B cell (primary cell): Measurements from ENCODE around the gene HIBCH. TPM values are rescaled to one million over a fixed set of nuclear protein-coding genes. Genes with fewer than 3 reads are reported as not detected.
A peak's percentile ranks its signal among the peaks of the same experiment; 100 is the strongest.

Experiments used
- ATAC-seq: fragments of 200-7000 bp; cut with Tn5 transposase; one replicate; pipeline ENCODE4 v1.10.0; 2021; ENCODE audit warnings: low read depth, mild to moderate bottlenecking, moderate number of reproducible peaks, moderate library complexity
- CTCF ChIA-PET: fragments of 350-600 bp; sonication (Branson Sonifier 250); formaldehyde crosslinking; loops from one replicate; lab custom pipeline; 2021; ENCODE audit warnings: antibody characterized with exemption, inconsistent platforms; lab: Charles Lee
- POLR2A ChIA-PET: fragments of 350-600 bp; sonication (Branson Sonifier 250); formaldehyde crosslinking; loops from one replicate; lab custom pipeline; 2021; ENCODE audit warnings: antibody characterized with exemption; lab: Charles Lee
- DNase-seq: peaks from one replicate; pipeline ENCODE4 v3.0.0; 2013
- H2AFZ ChIP-seq: 2 replicates; pipeline ENCODE4 v1.6.1; 2012; ENCODE audit warnings: mild to moderate bottlenecking, low read depth, low read length; ENCODE audit not compliant: insufficient read depth, poor library complexity, severe bottlenecking
- H3K27ac ChIP-seq, 2 donors: 1 replicate in 1 of 2; 2 replicates in 1 of 2; pipeline ENCODE4 v1.5.1; 2012 to 2013; ENCODE audit warnings: low read length in 2 of 2, mild to moderate bottlenecking in 2 of 2, moderate library complexity in 1 of 2
- H3K27me3 ChIP-seq, 4 experiments: fragments of 200-600 bp in 1 of 4; sonication (generic) in 1 of 4; replicated peaks in 1 of 4; 1 replicate in 2 of 4; 2 replicates in 2 of 4; pipeline versions ENCODE4 v1.6.1 to v1.7.0; 2013 to 2016; ENCODE audit warnings: low read length in 3 of 4, mild to moderate bottlenecking in 2 of 4, mixed read lengths in 1 of 4, moderate library complexity in 1 of 4; ENCODE audit not compliant: insufficient read depth in 4 of 4, control insufficient read depth in 3 of 4; ENCODE audit errors: control extremely low read depth in 1 of 4
- H3K36me3 ChIP-seq, 2 experiments: replicated peaks in 1 of 2; 1 replicate in 1 of 2; 2 replicates in 1 of 2; pipeline versions ENCODE4 v1.6.1 to v1.7.1; 2013; ENCODE audit warnings: low read length in 1 of 2; ENCODE audit not compliant: insufficient read depth in 2 of 2, control insufficient read depth in 1 of 2; ENCODE audit errors: control extremely low read depth in 1 of 2, extremely low read depth in 1 of 2
- H3K4me1 ChIP-seq, 2 donors: fragments of 200-600 bp in 1 of 2; sonication (generic) in 1 of 2; 1 replicate in 1 of 2; 2 replicates in 1 of 2; pipeline versions ENCODE4 v1.5.1 to v1.6.1; 2013 to 2017; ENCODE audit warnings: low read length in 2 of 2; ENCODE audit not compliant: control insufficient read depth in 2 of 2, insufficient read depth in 2 of 2
- H3K4me2 ChIP-seq: replicated peaks from 2 replicates; pipeline ENCODE3; 2012; ENCODE audit warnings: mild to moderate bottlenecking, low read depth, low read length; ENCODE audit not compliant: poor library complexity, severe bottlenecking
- H3K4me3 ChIP-seq, 5 experiments: fragments of 200-600 bp in 1 of 5; sonication (generic) in 1 of 5; 1 replicate in 3 of 5; 2 replicates in 2 of 5; pipeline versions ENCODE4 v1.5.1 to v1.7.0; 2011 to 2016; ENCODE audit warnings: low read length in 4 of 5, mild to moderate bottlenecking in 4 of 5, low read depth in 2 of 5, control low read depth in 1 of 5, moderate library complexity in 1 of 5; ENCODE audit not compliant: insufficient read depth in 1 of 5; ENCODE audit errors: control extremely low read depth in 1 of 5, extremely low read depth in 1 of 5
- H3K79me2 ChIP-seq: fragments of 200-600 bp; sonication (generic); one replicate; pipeline ENCODE4 v1.6.0; 2016; ENCODE audit warnings: low read length; ENCODE audit not compliant: control insufficient read depth, insufficient read depth
- H3K9ac ChIP-seq: fragments of 200-600 bp; sonication (generic); 2 replicates; pipeline ENCODE4 v1.6.1; 2017; ENCODE audit warnings: mild to moderate bottlenecking, low read length, moderate library complexity
- H3K9me3 ChIP-seq, 3 donors: one replicate each; pipeline versions ENCODE4 v1.6.1 to v1.7.1; 2013; ENCODE audit warnings: low read length in 2 of 3; ENCODE audit not compliant: control insufficient read depth in 2 of 3, insufficient read depth in 1 of 3; ENCODE audit errors: control extremely low read depth in 1 of 3
- H4K20me1 ChIP-seq: 2 replicates; pipeline ENCODE4 v1.6.0; 2012; ENCODE audit warnings: mild to moderate bottlenecking, low read length; ENCODE audit not compliant: insufficient read depth, control insufficient read depth, poor library complexity, severe bottlenecking
- H3K27ac Mint-ChIP-seq: one replicate; pipeline ENCODE4 v1.8.0; 2021; ENCODE audit warnings: mixed read lengths
- H3K27me3 Mint-ChIP-seq: one replicate; pipeline ENCODE4 v1.8.0; 2021; ENCODE audit warnings: mixed read lengths
- H3K4me1 Mint-ChIP-seq: one replicate; pipeline ENCODE4 v1.8.0; 2021; ENCODE audit warnings: mixed read lengths
- H3K4me3 Mint-ChIP-seq: one replicate; pipeline ENCODE4 v1.8.0; 2021; ENCODE audit warnings: mixed read lengths
- H3K9me3 Mint-ChIP-seq: one replicate; pipeline ENCODE4 v1.8.0; 2022; ENCODE audit warnings: mixed read lengths; ENCODE audit not compliant: insufficient read depth
- EZH2 ChIP-seq: IDR thresholded peaks from 2 replicates; pipeline ENCODE4 v1.6.1; 2012; ENCODE audit warnings: borderline replicate concordance, low read depth, mild to moderate bottlenecking, moderate library complexity, low read length; ENCODE audit not compliant: insufficient read depth, poor library complexity, severe bottlenecking
- WGBS: methylation state at CpG from one replicate; pipeline ENCODE4 v1.1.5; 2013; ENCODE audit warnings: missing lambda C conversion rate; ENCODE audit not compliant: insufficient coverage; 5-methylcytosine and 5-hydroxymethylcytosine counted together
- intact Hi-C: fragments of 100-400 bp; cut with micrococcal nuclease; formaldehyde crosslinking; loops from one replicate; pipeline ENCODE4 v1.10.0; 2022
- polyA plus RNA-seq: library from polyadenylated mRNA; depleted of rRNA; stranded (reverse); fragments of >200 nt; gene quantifications from 2 replicates; pipeline ENCODE4 v1.2.3, GENCODE V29; 2012
- total RNA-seq, 2 donors: library from RNA; stranded (reverse); fragments of 120-200 nt in 1 of 2; gene quantifications; 1 replicate in 1 of 2; 2 replicates in 1 of 2; pipeline versions ENCODE4 v1.2.3 to v1.2.4, GENCODE V29; 2013 to 2022
- TF ChIP-seq, protein P1 (sequence below): fragments of 200-600 bp; IDR thresholded peaks from one replicate; pipeline ENCODE4 v1.8.0; 2022; ENCODE audit warnings: antibody characterized with exemption, mild to moderate bottlenecking

HIBCH gene
- total and polyA plus RNA-seq, 2 donors (not counting 1 experiment from before 2014, with no cell fraction given) = 5.6 to 30.2 TPM

GRCh38 chr2:190185380-190185779, 134.2 kb downstream of the HIBCH start:
- H3K9ac ChIP-seq = no peak overlapping the region
- H3K4me3 ChIP-seq = no peak overlapping the region
- no peaks in the 10 kb centered on the region for H3K9me3 Mint-ChIP-seq
- no peak overlapping the region for H3K27ac ChIP-seq
- no peaks in the 10 kb centered on the region for H4K20me1 ChIP-seq
- no peak overlapping the region for H2AFZ ChIP-seq
- H3K9me3 ChIP-seq = no peaks in the 10 kb centered on the region
- ATAC-seq (no peak), DNase-seq (no peak)
- H3K4me1 Mint-ChIP-seq = peaks cover 20% of the 10 kb centered on the region
- H3K79me2 ChIP-seq = no peaks in the 10 kb centered on the region
- peaks cover 7 to 14% of the 10 kb centered on the region in 2 donors for H3K4me1 ChIP-seq
- H3K27me3 Mint-ChIP-seq = no peaks in the 10 kb centered on the region
- no peaks in the 10 kb centered on the region for H3K36me3 ChIP-seq
- H3K4me3 Mint-ChIP-seq = no peak overlapping the region
- H3K27me3 ChIP-seq = peaks cover 0 to 3% (median 0%) of the 10 kb centered on the region in 4 experiments
- no peak overlapping the region for H3K27ac Mint-ChIP-seq
- WGBS = no CpG with 5 or more reads among the region's 2 CpGs
- intact Hi-C loops = loop anchor here (10.0 kb wide), 2 partner anchors 349 to 511 kb away; partner anchors contain the start of genes ANKAR and NEMP2
- TF ChIP-seq, protein P1, sequence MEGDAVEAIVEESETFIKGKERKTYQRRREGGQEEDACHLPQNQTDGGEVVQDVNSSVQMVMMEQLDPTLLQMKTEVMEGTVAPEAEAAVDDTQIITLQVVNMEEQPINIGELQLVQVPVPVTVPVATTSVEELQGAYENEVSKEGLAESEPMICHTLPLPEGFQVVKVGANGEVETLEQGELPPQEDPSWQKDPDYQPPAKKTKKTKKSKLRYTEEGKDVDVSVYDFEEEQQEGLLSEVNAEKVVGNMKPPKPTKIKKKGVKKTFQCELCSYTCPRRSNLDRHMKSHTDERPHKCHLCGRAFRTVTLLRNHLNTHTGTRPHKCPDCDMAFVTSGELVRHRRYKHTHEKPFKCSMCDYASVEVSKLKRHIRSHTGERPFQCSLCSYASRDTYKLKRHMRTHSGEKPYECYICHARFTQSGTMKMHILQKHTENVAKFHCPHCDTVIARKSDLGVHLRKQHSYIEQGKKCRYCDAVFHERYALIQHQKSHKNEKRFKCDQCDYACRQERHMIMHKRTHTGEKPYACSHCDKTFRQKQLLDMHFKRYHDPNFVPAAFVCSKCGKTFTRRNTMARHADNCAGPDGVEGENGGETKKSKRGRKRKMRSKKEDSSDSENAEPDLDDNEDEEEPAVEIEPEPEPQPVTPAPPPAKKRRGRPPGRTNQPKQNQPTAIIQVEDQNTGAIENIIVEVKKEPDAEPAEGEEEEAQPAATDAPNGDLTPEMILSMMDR = no peak
- no peak for TF ChIP-seq EZH2
- ChIA-PET POLR2A (no interaction called here), CTCF (no interaction called here)
- H3K4me2 ChIP-seq = no peak overlapping the region

DNA sequence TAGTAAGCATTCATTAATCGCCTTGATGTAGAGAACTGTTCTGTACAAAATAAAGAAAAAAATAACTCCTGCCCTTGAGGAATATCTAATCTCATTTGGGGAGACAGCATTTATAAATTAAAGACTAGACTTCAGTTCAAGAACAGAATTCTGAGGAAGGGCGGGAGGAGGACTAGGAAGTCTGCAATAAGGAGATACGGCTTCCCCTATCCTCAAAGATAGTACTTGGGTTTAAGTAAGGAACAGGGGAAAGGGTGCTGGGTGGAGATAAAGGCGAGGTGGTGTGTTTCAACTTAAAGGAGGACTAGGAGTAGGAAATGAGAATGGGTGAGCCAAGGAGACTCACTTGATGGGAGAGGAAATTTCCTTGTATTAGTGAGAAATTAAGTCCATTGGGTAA, 135.2 kb downstream of the HIBCH start:
- Histone ChIP-seq H4K20me1 (no peaks in the 10 kb centered on the region), H3K9me3 (no peaks in the 10 kb centered on the region), H3K27ac (no peak overlapping the region), H2AFZ (no peak overlapping the region), H3K4me1 (peaks cover 16 to 22% of the 10 kb centered on the region in 2 donors), H3K4me2 (no peak overlapping the region), H3K36me3 (no peaks in the 10 kb centered on the region), H3K27me3 (peaks cover 0 to 9% (median 0%) of the 10 kb centered on the region in 4 experiments), H3K79me2 (no peaks in the 10 kb centered on the region), H3K9ac (no peak overlapping the region), H3K4me3 (no peak overlapping the region)
- DNase-seq (no peak), ATAC-seq (no peak)
- intact Hi-C loops = loop anchor here (5.0 to 10.0 kb wide), 4 partner anchors 97 to 510 kb away; partner anchors contain the start of genes ANKAR, HIBCH and NEMP2
- H3K4me3 Mint-ChIP-seq = no peak overlapping the region
- ChIA-PET CTCF (no interaction called here), POLR2A (no interaction called here)
- WGBS = no CpG with 5 or more reads among the region's 4 CpGs
- no peaks in the 10 kb centered on the region for H3K9me3 Mint-ChIP-seq
- peak overlapping the region; percentile 62 for H3K27ac Mint-ChIP-seq
- TF ChIP-seq, protein P1 = no peak
- TF ChIP-seq EZH2 = no peak
- H3K27me3 Mint-ChIP-seq = no peaks in the 10 kb centered on the region
- peaks cover 26% of the 10 kb centered on the region for H3K4me1 Mint-ChIP-seq
